AG04449 (cell line): Measurements from ENCODE around the gene SRBD1.

Source experiments
- CTCF ChIA-PET: fragments of 350-600 bp; formaldehyde crosslinking; extraction: SDS; loops from one replicate; lab custom pipeline; 2021; ENCODE audit warnings: antibody characterized with exemption; lab: Yijun Ruan, JAX
- POLR2A ChIA-PET: fragments of 400-600, 350-600 bp; formaldehyde crosslinking; extraction: SDS; loops from one replicate; lab custom pipeline; 2020; ENCODE audit warnings: antibody characterized with exemption, inconsistent platforms; lab: Yijun Ruan, JAX
- DNase-seq: peaks from one replicate; pipeline ENCODE4 v3.0.0-alpha.2; 2010; ENCODE audit warnings: low read depth, low spot score
- H3K4me3 ChIP-seq: 2 replicates; pipeline ENCODE4 v1.5.1; 2011; ENCODE audit warnings: low read depth, mild to moderate bottlenecking, control low read depth, low read length
- TF ChIP-seq, protein P1 (sequence below): IDR thresholded peaks from one replicate; pipeline ENCODE4 v1.5.1; 2011; ENCODE audit warnings: mild to moderate bottlenecking, moderate library complexity, low read length, control low read depth, inconsistent platforms; ENCODE audit not compliant: insufficient read depth; ENCODE audit errors: missing control alignments

The SRBD1 gene

DNA sequence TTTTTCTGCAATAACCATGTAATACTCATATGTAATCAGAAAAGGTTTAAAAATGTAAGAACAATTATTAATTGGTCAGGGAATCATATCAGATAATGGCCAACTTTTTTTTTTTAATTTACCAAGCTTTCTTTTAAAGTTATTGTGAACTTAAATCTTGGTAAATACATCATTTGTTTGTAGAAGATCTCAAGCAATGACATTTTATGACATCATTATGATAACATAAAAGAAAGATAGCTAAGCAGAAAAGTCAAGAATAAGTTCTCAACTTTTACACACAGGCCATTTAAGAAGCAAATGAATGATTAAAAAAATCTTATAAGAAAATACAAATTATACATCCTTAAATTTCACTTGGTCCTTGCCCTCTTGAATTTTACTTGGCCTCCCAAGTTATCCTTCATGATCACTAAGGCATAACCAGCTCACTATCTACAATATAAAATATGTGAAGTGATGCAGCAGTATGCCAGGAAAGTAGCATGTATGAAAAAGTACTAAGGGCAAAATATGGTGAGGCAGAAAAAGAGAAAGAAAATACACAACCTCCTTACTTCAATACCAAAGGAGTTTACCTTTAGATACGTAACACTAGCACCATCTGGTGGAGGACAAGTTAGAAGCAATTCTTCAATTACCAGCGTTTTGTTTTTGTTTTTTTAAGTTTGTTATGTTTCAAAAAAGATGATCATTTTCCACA, 116.6 kb downstream of the SRBD1 start:
- ChIA-PET POLR2A (no interaction called here), CTCF (interaction anchor here (0.6 to 11.2 kb wide), 50 partner anchors 9 to 1553 kb away, joined by 3 to 365 read pairs (median 4); partner anchors contain the start of gene SIX2)
- H3K4me3 ChIP-seq = no peak overlapping the region
- TF ChIP-seq, protein P1, sequence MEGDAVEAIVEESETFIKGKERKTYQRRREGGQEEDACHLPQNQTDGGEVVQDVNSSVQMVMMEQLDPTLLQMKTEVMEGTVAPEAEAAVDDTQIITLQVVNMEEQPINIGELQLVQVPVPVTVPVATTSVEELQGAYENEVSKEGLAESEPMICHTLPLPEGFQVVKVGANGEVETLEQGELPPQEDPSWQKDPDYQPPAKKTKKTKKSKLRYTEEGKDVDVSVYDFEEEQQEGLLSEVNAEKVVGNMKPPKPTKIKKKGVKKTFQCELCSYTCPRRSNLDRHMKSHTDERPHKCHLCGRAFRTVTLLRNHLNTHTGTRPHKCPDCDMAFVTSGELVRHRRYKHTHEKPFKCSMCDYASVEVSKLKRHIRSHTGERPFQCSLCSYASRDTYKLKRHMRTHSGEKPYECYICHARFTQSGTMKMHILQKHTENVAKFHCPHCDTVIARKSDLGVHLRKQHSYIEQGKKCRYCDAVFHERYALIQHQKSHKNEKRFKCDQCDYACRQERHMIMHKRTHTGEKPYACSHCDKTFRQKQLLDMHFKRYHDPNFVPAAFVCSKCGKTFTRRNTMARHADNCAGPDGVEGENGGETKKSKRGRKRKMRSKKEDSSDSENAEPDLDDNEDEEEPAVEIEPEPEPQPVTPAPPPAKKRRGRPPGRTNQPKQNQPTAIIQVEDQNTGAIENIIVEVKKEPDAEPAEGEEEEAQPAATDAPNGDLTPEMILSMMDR = peak; percentile 49
- peak; percentile 31 for DNase-seq

- TF ChIP-seq, protein P1 = no peak
- CTCF ChIA-PET = interaction anchor here (0.7 to 5.5 kb wide), 5 partner anchors 9 to 504 kb away, joined by 3 to 37 read pairs (median 5); no protein-coding TSS in a partner anchor
- POLR2A ChIA-PET = no interaction called here
- no peak for DNase-seq
- H3K4me3 ChIP-seq = no peak overlapping the region
Measured at GRCh38 chr2:45484965-45485364, 126.1 kb downstream of the SRBD1 start.

DNA sequence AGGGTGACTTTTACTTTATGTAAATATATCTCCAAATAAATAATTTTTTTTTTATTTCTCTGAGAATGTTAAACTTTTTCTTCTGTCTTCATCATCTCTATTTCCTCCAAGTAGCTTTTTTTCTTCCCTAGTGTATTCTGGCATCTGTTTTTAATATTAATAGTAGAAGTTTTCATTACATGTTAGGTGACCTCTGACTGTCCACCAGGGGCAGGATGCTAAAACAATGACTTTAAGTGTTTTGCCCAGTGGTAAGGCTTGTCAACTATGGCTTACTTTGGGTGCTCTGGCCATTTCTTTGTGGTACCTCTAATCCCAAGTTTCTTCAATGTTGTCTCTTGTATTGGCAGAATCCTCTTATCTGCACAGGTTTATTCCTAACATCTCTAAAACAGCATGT, 127.1 kb downstream of the SRBD1 start:
- POLR2A ChIA-PET = no interaction called here
- TF ChIP-seq, protein P1 = peak; percentile 15
- H3K4me3 ChIP-seq = no peak overlapping the region
- no peak for DNase-seq
- CTCF ChIA-PET = interaction anchor here (3.5 to 5.5 kb wide), 2 partner anchors 10 to 503 kb away, joined by 32 to 37 read pairs; no protein-coding TSS in a partner anchor

DNA sequence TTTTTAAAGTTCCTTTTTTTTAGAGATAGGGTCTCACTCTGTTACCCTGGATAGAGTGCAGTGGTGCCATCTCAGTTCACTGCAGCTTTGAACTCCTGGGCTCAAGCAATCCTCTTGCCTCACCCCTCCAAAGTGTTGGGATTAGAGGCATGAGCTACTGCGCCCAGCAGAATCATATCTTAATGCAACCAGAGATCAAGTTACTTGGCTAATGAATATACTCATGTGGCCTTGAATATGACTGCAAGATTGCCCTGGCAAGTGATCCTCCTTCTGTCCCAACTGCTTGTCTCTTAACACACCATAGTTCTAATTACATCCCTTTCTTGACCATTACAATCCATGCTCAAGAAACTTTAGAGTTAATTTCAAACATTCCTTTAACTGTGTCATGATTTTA, 133.5 kb downstream of the SRBD1 start:
- DNase-seq = no peak
- POLR2A ChIA-PET = no interaction called here
- CTCF ChIA-PET = interaction anchor here (1.0 kb wide), 1 partner anchor 9 kb away, joined by 3 read pairs; no protein-coding TSS in a partner anchor
- TF ChIP-seq, protein P1 = no peak
- no peak overlapping the region for H3K4me3 ChIP-seq

DNA sequence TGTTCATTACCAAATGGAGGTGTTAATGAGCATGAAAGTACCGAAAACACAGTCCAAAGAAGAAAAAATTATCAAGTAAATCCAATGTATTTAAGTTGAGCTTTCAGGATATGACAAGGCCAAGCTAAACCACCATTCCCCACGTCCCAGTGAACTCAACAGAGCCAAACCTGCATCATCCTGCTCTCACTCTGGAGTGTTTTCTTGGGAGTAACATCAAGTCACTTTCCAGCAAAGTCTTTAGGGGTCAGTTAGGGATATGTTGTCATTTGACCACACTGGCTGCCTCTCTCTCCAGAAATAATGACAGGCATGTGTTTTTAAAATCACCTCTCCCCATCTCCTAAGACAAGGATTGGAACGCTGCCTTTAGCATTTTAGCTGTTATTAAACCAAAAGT, 140.5 kb downstream of the SRBD1 start:
- H3K4me3 ChIP-seq = no peak overlapping the region
- CTCF ChIA-PET = interaction anchor here (1.0 to 1.5 kb wide), 3 partner anchors 24 to 488 kb away, joined by 3 to 4 read pairs (median 3); no protein-coding TSS in a partner anchor
- TF ChIP-seq, protein P1 = no peak
- POLR2A ChIA-PET = interaction anchor here (0.6 kb wide), 1 partner anchor 106 kb away, joined by 3 read pairs; no protein-coding TSS in a partner anchor
- DNase-seq = no peak

- CTCF ChIA-PET = no interaction called here
- no peak overlapping the region for H3K4me3 ChIP-seq
- no peak for DNase-seq
- POLR2A ChIA-PET = no interaction called here
- TF ChIP-seq, protein P1 = no peak
Measured at GRCh38 chr2:45469314-45470099, 141.6 kb downstream of the SRBD1 start.
